ENCODE results near the gene CRIM1. TPM values are rescaled to one million over a fixed set of nuclear protein-coding genes. Genes with fewer than 3 reads are reported as not detected.
A peak's percentile ranks its signal among the peaks of the same experiment; 100 is the strongest.

The CRIM1 gene
- total and polyA plus RNA-seq, 4 donors: 2.2 to 22.1 (median 9.6) TPM

- H3K27me3 ChIP-seq (ENCODE audit: control insufficient read depth in 4 of 4, insufficient read depth in 4 of 4, low read length in 3 of 4): no peaks in the 10 kb centered on the region
- no peaks in the 10 kb centered on the region for H3K4me1 ChIP-seq (ENCODE audit: control insufficient read depth in 4 of 4, insufficient read depth in 4 of 4, low read length in 3 of 4)
- TF ChIP-seq TAF1 (conservative IDR thresholded peaks at IDR 0.05) (no peak), RAD21 (IDR thresholded peaks at IDR 0.05) (peak; percentile 78 to 86), GABPA (IDR thresholded peaks at IDR 0.05 in 1 of 2, conservative IDR thresholded peaks at IDR 0.05 in 1 of 2) (no peak), HNF4G (IDR thresholded peaks at IDR 0.05) (no peak), CTCF (IDR thresholded peaks at IDR 0.05; ENCODE audit: low read depth, low read length, missing input control) (peak; percentile 35), MAX (IDR thresholded peaks at IDR 0.05) (no peak)
- TF ChIP-seq, protein P1, sequence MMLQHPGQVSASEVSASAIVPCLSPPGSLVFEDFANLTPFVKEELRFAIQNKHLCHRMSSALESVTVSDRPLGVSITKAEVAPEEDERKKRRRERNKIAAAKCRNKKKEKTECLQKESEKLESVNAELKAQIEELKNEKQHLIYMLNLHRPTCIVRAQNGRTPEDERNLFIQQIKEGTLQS (IDR thresholded peaks at IDR 0.05): no peak
- no peak for DNase-seq (ENCODE audit: low spot score)
- H3K27ac ChIP-seq (ENCODE audit: low read depth in 1 of 2, low read length in 2 of 2): no peak overlapping the region
- H3K4me3 ChIP-seq (ENCODE audit: low read depth in 1 of 3, low read length in 3 of 3): no peak overlapping the region
- no peaks in the 10 kb centered on the region for H3K36me3 ChIP-seq (ENCODE audit: control insufficient read depth in 4 of 4, insufficient read depth in 3 of 4, low read depth in 1 of 4, low read length in 3 of 4)
- no peak overlapping the region for H3K9ac ChIP-seq (ENCODE audit: low read depth in 1 of 2, low read length in 2 of 2)
- no peaks in the 10 kb centered on the region for H3K9me3 ChIP-seq (ENCODE audit: control insufficient read depth in 4 of 4, low read length in 3 of 4)
These were observed 151.8 kb downstream of the CRIM1 start for GRCh38 chr2:36507408-36507812.

DNA sequence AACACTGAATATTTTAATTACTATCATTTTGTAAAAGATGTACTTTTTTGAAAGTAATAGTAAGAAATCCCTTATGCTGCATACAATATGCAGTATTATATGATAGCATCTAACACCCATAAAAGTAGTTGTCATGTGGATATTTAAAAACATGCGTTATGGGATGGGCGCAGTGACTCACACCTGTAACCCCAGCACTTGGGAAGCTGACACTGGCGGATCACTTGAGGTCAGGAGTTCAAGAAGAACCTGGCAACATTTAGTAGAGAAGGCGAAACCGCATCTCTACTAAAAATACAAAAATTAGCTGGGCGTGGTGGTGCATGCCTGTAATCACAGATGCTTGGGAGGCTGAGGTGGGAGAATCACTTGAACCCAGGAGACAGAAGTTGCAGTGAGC, 153.5 kb downstream of the CRIM1 start:
- Histone ChIP-seq H3K27ac (ENCODE audit: low read depth in 1 of 2, low read length in 2 of 2) (no peak overlapping the region), H3K9ac (ENCODE audit: low read depth in 1 of 2, low read length in 2 of 2) (no peak overlapping the region), H3K9me3 (ENCODE audit: control insufficient read depth in 4 of 4, low read length in 3 of 4) (no peaks in the 10 kb centered on the region), H3K36me3 (ENCODE audit: control insufficient read depth in 4 of 4, insufficient read depth in 3 of 4, low read depth in 1 of 4, low read length in 3 of 4) (no peaks in the 10 kb centered on the region), H3K27me3 (ENCODE audit: control insufficient read depth in 4 of 4, insufficient read depth in 4 of 4, low read length in 3 of 4) (no peaks in the 10 kb centered on the region), H3K4me1 (ENCODE audit: control insufficient read depth in 4 of 4, insufficient read depth in 4 of 4, low read length in 3 of 4) (no peaks in the 10 kb centered on the region), H3K4me3 (ENCODE audit: low read depth in 1 of 3, low read length in 3 of 3) (no peak overlapping the region)
- TF ChIP-seq RXRA (IDR thresholded peaks at IDR 0.05) (no peak), TAF1 (conservative IDR thresholded peaks at IDR 0.05) (no peak), MAX (IDR thresholded peaks at IDR 0.05) (no peak), YY1 (IDR thresholded peaks at IDR 0.05) (no peak), FOXA1 (IDR thresholded peaks at IDR 0.05) (no peak), HNF4A (conservative IDR thresholded peaks at IDR 0.05) (no peak), CTCF (IDR thresholded peaks at IDR 0.05; ENCODE audit: low read depth, low read length, missing input control) (no peak), RAD21 (IDR thresholded peaks at IDR 0.05) (no peak), GABPA (IDR thresholded peaks at IDR 0.05 in 1 of 2, conservative IDR thresholded peaks at IDR 0.05 in 1 of 2) (no peak), EGR1 (IDR thresholded peaks at IDR 0.05; ENCODE audit: low read depth in 2 of 2) (no peak), NR2F2 (IDR thresholded peaks at IDR 0.05) (no peak), HNF4G (IDR thresholded peaks at IDR 0.05) (no peak), FOXA2 (IDR thresholded peaks at IDR 0.05) (no peak)
- TF ChIP-seq, protein P2, sequence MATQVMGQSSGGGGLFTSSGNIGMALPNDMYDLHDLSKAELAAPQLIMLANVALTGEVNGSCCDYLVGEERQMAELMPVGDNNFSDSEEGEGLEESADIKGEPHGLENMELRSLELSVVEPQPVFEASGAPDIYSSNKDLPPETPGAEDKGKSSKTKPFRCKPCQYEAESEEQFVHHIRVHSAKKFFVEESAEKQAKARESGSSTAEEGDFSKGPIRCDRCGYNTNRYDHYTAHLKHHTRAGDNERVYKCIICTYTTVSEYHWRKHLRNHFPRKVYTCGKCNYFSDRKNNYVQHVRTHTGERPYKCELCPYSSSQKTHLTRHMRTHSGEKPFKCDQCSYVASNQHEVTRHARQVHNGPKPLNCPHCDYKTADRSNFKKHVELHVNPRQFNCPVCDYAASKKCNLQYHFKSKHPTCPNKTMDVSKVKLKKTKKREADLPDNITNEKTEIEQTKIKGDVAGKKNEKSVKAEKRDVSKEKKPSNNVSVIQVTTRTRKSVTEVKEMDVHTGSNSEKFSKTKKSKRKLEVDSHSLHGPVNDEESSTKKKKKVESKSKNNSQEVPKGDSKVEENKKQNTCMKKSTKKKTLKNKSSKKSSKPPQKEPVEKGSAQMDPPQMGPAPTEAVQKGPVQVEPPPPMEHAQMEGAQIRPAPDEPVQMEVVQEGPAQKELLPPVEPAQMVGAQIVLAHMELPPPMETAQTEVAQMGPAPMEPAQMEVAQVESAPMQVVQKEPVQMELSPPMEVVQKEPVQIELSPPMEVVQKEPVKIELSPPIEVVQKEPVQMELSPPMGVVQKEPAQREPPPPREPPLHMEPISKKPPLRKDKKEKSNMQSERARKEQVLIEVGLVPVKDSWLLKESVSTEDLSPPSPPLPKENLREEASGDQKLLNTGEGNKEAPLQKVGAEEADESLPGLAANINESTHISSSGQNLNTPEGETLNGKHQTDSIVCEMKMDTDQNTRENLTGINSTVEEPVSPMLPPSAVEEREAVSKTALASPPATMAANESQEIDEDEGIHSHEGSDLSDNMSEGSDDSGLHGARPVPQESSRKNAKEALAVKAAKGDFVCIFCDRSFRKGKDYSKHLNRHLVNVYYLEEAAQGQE (IDR thresholded peaks at IDR 0.05): no peak
- TF ChIP-seq, protein P1 (IDR thresholded peaks at IDR 0.05): no peak
- DNase-seq (ENCODE audit: low spot score): no peak
- 92% methylated on average over 6 of the region's 6 CpGs for WGBS
